HS-5 (cell line): ENCODE measurements around the gene VANGL1.
A peak's percentile ranks its signal among the peaks of the same experiment; 100 is the strongest.
"Not testable (repeated sequence)": the region's sequence is repeated elsewhere in the genome, so short reads cannot be mapped to it uniquely, and the experiment has no call there.

Experiments used
- DNase-seq: peaks from one replicate; pipeline ENCODE4 v3.0.0-alpha.2; 2012; ENCODE audit warnings: low read depth

Gene VANGL1

GRCh38 chr1:115641762-115642167, at the start of gene VANGL1:
Gene VANGL1, plus strand, starts transcription at chr1:115641970. Its CDS starts 9,444 bp downstream, at chr1:115651414.
- DNase-seq = no peak

- no peak for DNase-seq
Observed at GRCh38 chr1:115592264-115592663, 49.5 kb upstream of the VANGL1 start.

DNA sequence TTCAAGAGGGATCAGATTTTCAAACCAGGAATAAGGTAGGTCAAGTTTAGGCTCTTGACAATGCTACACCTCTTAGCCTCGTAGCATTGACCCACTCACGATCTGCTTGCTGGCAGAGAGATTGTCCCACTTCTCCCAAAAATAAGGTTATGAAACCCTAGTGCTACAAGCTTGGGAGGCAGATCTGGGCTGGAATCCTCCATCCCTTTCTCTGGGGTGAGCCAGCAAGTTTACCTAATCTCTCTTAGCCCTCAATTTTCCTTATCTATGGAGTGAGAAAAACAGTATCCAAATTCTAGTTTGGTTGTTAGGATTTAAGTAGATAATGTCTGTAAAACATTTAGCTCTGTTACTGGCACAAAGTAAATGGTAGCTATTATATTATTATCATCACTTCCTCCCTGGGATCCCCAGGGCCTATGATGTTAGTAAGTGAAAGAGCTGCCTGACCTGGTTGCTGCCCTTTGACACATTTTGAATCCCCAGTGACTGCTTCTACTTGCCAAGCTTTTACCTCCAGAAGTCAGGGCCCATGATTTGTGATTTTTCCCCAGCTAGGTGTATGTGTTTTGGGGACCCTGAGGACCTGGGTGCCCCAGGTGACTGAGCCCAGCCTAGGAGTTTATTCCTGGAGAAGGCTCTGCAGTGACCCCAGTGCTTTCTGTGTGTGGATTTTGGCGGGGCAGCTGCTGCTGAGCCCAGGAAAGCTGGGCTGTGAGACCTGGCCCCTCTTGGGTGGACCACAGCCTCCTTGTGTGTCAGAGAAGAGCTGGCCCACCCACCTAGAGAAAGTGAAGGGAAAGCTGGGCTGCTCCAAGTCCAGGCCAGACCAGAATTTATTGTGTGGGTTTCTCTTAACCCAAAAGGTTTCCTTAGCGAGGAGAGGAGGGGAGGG, 48.2 kb upstream of the VANGL1 start:
- no peak for DNase-seq

DNA sequence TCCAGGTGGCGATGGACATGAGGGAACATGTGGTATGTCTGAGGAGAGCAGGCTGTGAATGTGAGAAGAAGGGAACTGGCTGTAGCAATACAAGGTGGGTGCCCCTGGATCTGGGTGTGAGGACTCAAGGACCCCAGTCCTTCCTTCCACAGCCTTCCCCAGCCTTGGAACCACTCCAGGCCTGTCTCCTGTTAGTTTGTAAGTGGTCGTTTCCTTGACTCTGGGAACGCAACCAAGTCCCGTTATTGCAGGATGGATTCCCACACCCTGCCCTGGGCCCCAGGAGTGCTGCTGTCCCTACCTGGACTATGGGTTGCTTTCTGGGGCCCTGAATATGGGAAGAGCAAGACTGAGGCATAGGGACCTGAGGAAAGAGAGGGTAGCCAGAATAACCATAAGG, 47.2 kb upstream of the VANGL1 start:
- no peak for DNase-seq

DNA sequence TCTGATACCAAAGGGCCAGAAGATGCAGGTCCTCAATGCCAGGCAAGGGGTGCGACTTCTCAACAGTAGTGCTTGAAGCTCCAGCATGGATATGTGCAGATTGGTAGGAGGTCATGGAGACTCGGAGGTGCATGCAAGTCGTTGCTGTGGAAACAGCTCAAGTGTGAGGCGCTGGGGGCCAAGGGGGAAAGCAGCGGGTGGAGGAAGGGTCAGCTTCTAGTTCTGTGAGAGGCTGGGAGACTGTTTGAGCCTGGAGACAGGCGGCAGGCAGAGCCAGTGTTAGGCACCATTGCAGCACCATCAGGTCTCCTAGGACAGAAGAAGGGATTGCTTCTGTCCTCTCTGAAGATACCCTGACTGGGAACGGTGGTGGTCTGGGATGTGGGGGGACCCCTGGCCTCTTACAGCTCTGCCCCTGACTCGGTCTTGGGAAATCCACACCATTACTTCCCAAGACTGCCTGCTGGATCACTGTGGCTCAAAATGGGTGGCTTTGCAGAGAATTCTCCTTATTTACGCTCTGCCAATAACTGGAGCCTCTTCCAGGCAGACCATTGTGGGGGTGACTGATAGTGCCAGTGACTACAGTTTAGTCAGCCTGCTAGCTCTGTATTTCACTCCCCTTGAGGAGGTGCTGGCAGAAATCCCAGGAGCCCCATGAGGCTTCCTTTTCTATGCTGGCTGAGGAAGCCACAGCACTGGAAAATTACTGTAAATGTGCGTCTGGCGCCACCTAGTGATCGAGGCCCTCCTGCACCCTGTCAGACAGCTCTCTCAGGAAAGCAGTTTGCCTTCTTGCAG, 46.3 kb upstream of the VANGL1 start:
- peak; percentile 92 for DNase-seq

- DNase-seq = no peak
Observed at GRCh38 chr1:115596080-115596780, 45.5 kb upstream of the VANGL1 start.

GRCh38 chr1:115604508-115604907, 37.3 kb upstream of the VANGL1 start:
- no peak for DNase-seq

- no peak for DNase-seq
Observed at GRCh38 chr1:115606305-115606704, 35.5 kb upstream of the VANGL1 start.

- no peak for DNase-seq
Observed at GRCh38 chr1:115609021-115609420, 32.7 kb upstream of the VANGL1 start.

DNA sequence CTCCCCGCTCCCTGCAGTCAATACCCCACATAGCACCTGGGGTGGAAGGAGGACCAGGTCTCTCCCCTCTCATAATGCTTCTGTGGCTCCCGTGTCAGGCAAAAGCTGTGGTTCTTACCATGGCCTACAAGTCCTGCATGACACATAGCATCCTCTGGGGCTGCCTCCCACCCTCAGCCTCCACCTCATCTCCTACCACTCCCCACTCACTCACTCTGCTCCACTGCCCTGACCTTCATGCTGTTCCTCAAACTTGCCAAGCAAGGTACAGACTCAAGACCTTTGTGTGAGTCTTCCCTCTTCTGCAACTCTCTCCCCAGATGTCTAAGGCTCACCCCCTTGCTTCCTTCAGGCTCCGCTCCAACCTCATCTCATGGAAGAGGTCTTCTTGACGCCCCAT, 28.0 kb upstream of the VANGL1 start:
- no peak for DNase-seq

DNA sequence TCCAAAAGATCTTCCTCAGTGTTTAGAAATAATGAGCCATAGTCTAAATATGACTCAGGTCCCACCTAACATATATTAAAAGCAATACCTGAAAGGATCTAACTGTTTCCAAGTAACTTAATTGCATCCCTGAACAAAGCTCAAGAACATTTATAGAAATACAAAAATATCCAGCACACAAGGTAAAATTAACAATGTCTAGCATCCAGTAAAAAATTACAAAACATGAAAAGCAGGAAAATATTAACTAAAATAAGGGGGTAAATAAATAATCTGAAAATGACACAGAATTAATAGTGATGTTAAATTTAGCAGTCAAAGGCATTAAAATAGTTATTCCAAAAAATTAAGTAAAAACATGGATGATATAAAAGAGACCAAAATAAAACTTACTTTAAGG, 21.3 kb upstream of the VANGL1 start:
- no peak for DNase-seq

GRCh38 chr1:115620950-115621349, 20.8 kb upstream of the VANGL1 start:
- DNase-seq = no peak

DNA sequence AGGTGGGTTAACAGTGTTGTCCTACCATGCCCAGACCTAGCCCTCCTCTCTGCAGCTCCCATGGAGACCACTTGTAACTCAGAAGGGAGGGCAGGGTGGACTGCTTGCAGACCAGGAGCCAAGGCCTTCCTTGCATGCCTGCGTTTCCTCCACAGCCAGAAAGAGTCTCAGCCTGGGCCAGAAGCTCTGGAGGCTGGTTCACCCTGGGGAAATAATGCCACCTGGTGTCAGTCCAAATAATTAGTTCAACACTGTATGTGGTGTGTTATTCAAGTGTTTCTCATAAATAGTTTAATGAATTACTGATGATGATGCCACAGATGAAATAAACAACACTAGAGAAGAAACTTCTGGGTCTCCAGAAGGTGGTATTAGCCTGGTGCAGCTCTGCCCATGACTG, 16.9 kb upstream of the VANGL1 start:
- DNase-seq = no peak

- DNase-seq = no peak
Observed at GRCh38 chr1:115630342-115630741, 11.4 kb upstream of the VANGL1 start.

GRCh38 chr1:115632251-115633026, 9.3 kb upstream of the VANGL1 start:
- no peak for DNase-seq

DNA sequence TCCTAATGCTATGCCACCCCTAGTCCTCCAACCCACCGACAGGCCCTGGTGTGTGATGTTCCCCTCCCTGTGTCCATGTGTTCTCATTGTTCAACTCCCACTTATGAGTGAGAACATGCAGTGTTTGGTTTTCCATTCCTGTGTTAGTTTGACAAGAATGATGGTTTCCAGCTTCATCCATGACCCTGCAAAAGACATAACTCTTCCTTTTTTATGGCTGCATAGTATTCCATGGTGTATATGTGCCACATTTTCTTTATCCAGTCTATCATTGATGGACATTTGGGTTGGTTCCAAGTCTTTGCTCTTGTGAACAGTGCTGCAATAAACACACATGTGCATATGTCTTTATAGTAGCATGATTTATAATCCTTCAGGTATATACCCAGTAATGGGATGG, 8.2 kb upstream of the VANGL1 start:
- not testable (repeated sequence) for DNase-seq

- DNase-seq = not testable (repeated sequence)
Observed at GRCh38 chr1:115637247-115637646, 4.5 kb upstream of the VANGL1 start.

GRCh38 chr1:115640384-115640783, 1.4 kb upstream of the VANGL1 start:
- no peak for DNase-seq

DNA sequence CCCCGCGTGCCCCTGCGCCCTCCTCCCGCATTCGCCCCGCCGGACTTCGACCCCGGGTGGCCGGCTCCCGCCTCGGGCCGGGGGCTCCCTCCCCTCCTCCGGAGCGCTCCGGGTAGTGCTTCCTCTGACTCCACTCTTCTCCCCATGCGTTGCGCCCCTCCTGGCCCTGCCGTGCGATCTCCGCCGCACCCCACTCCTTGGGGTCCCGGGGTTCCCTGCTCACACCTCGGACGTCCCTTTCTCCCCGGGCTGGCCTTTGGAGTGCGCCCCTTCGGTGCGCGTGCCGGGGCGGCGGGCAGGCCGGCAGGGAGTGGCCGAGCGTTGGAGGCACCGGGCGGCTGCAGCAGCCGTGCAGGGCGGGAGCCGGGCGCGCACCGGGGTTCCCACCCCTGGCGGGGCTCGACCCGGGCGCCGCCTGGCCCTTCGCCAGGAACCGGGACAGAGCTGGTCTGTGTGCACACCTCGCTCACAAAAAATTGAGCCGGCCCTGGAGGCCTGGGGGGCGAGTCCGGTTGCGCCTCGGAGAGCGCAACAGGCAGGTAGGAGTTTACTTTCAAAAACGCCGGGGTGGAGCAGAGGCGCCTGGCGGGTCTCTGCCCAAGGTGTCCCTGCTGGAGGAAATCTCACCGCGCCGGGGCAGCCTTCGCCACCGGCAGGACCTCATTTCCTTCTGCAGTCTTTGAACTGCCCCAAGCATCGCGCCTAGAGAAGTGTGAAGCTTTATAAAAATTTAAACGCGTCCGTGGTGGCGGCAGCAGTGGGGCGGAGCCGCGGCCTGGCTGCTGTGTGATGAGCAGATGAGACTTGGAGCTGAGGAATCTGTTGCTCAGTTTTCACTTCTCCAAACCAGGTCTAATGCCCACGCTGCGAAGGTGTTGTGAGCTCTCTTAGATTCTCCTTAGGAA, 650 bp downstream of the VANGL1 start:
- DNase-seq = no peak

DNA sequence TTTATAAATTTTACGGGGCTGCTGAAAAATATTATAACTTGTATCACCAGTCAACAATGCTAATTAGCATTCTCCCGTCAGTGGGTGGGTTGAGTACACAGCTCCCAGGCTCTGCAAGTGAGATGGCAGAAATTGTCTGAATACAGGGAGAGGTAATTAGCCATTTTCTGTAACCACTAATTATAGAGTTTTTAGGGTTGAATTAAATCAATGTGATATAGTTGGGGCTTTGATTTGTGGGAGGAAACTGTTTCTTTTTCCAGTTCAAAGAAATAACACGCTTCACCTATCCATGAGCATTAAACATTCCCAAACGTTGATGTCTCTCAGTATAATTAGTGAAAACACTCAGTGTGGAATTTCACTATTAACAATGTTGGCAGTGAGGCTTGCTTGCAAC, 1.5 kb downstream of the VANGL1 start:
- no peak for DNase-seq

DNA sequence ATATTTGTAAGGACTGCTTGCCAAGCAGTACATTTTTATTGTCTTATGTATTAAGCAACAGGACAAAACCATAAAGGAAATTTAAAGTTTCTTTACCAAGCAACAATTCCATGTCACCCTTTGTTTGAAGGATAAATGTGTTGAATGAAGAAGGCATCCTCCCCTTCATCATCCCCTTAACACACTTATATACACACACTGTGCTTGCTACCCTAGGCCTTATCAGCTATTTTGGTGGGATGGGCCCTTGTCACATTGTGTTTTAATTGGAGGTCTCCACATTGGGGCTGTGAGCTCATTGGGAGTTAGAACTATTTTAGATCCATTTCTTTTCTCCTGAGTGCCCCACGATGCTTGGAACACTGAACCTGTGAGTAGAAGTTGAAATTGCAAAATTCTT, 1.9 kb downstream of the VANGL1 start:
- no peak for DNase-seq
